A549 (cell line): ENCODE measurements around the gene ACTN2.

ENCODE experiments used
- CEBPB ChIP-seq, 2 experiments: fragments of >200 bp in 1 of 2; sonication (Bioruptor Twin) in 1 of 2; formaldehyde crosslinking in 1 of 2; IDR thresholded peaks; 2 replicates each; pipeline ENCODE4 v1.6.1; 2012 to 2016
- CHD2 ChIP-seq: fragments of 150-350 bp; IDR thresholded peaks from 2 replicates; pipeline ENCODE4 v1.6.1; 2014; ENCODE audit warnings: low read length; ENCODE audit not compliant: partially characterized antibody
- CHD4 ChIP-seq: fragments of 200-600 bp; sonication (generic); IDR thresholded peaks from 2 replicates; pipeline ENCODE4 v1.6.1; 2016; ENCODE audit warnings: antibody characterized with exemption, mild to moderate bottlenecking, borderline replicate concordance
- CTCF ChIP-seq: fragments of >200 bp; sonication (Bioruptor Twin); formaldehyde crosslinking; IDR thresholded peaks from 3 replicates; pipeline ENCODE4 v1.5.1; 2016
- EHMT2 ChIP-seq: fragments of 200-600 bp; sonication (generic); IDR thresholded peaks from 2 replicates; pipeline ENCODE4 v1.6.1; 2016; ENCODE audit warnings: antibody characterized with exemption, low read depth, mild to moderate bottlenecking, moderate library complexity
- EP300 ChIP-seq, 2 experiments: fragments of >200 bp; sonication (Bioruptor Twin); formaldehyde crosslinking; IDR thresholded peaks; 2 replicates in 1 of 2; 3 replicates in 1 of 2; pipeline ENCODE4 v1.6.1; 2016 to 2017
- HMGXB4 ChIP-seq: fragments of 250-450 bp; sonication (Bioruptor Pico); IDR thresholded peaks from 2 replicates; pipeline ENCODE4 v1.5.0; 2021; ENCODE audit warnings: mild to moderate bottlenecking, moderate library complexity, borderline replicate concordance
- HOXB13 ChIP-seq: fragments of 250-450 bp; sonication (Bioruptor Pico); IDR thresholded peaks from 2 replicates; pipeline ENCODE4 v1.5.0; 2020; ENCODE audit warnings: low read depth, mild to moderate bottlenecking, moderate library complexity
- POLR2A ChIP-seq: IDR thresholded peaks from 2 replicates; pipeline ENCODE4 v1.6.1; 2012; ENCODE audit warnings: mild to moderate bottlenecking, low read length

- TF ChIP-seq CTCF: no peak
- TF ChIP-seq CHD4: no peak
- TF ChIP-seq EHMT2: no peak
- no peak for TF ChIP-seq HMGXB4
- TF ChIP-seq POLR2A: no peak
- TF ChIP-seq CEBPB (IDR thresholded peaks at IDR 0.05): no peak
- TF ChIP-seq EP300 (IDR thresholded peaks at IDR 0.05): no peak
- TF ChIP-seq CHD2: no peak
- TF ChIP-seq HOXB13: no peak
These were observed 37.8 kb downstream of the ACTN2 start for GRCh38 chr1:236724049-236724448.
